A549 (cell line): ENCODE results near the gene RBMS3. TPM values are rescaled to one million over a fixed set of nuclear protein-coding genes. Genes with fewer than 3 reads are reported as not detected.

Source experiments
- ATAC-seq, 2 experiments: fragments of 200-7000 bp in 1 of 2; fragments of >200 bp in 1 of 2; cut with Nextera tagmentation in 1 of 2; cut with Tn5 transposase in 1 of 2; 3 replicates each; pipeline versions ENCODE4 v1.8.0 to v1.9.1; 2018 to 2020; ENCODE audit warnings: mild to moderate bottlenecking in 1 of 2, moderate library complexity in 1 of 2
- CTCF ChIA-PET: fragments of 300-600 bp; sonication (Branson Sonifier 250); formaldehyde crosslinking; extraction: SDS; loops from one replicate; lab custom pipeline; 2021; ENCODE audit warnings: antibody characterized with exemption, inconsistent platforms; lab: Yijun Ruan, JAX
- POLR2A ChIA-PET: fragments of 350-600 bp; formaldehyde crosslinking; extraction: SDS; loops from one replicate; lab custom pipeline; 2021; ENCODE audit warnings: antibody characterized with exemption, inconsistent platforms; lab: Yijun Ruan, JAX
- DNase-seq, 2 experiments: peaks; one replicate each; pipeline versions ENCODE4 v3.0.0 to v3.0.0-alpha.2; 2011 to 2016; ENCODE audit warnings: low read depth in 1 of 2, low spot score in 1 of 2
- FAIRE-seq: peaks from 2 replicates; lab custom pipeline; 2011; peaks lifted over from hg19 to GRCh38; lab: Jason Lieb, UNC
- H3K27ac ChIP-seq, 2 experiments: fragments of >200 bp; sonication (Bioruptor Twin); formaldehyde crosslinking; 3 replicates each; pipeline ENCODE4 v1.5.1; 2016 to 2017
- H3K4me1 ChIP-seq: fragments of >200 bp; sonication (Bioruptor Twin); formaldehyde crosslinking; 3 replicates; pipeline ENCODE4 v1.6.1; 2016
- H3K4me2 ChIP-seq: fragments of >200 bp; sonication (Bioruptor Twin); formaldehyde crosslinking; 3 replicates; pipeline ENCODE4 v1.6.1; 2016
- H3K4me3 ChIP-seq: fragments of >200 bp; sonication (Bioruptor Twin); formaldehyde crosslinking; 3 replicates; pipeline ENCODE4 v1.5.1; 2016
- H3K9me3 ChIP-seq: fragments of >200 bp; sonication (Bioruptor Twin); formaldehyde crosslinking; 3 replicates; pipeline ENCODE4 v1.6.1; 2016
- BCL3 ChIP-seq: fragments of >200 bp; sonication (Bioruptor Twin); formaldehyde crosslinking; IDR thresholded peaks from 3 replicates; pipeline ENCODE4 v1.6.1; 2016
- BHLHE40 ChIP-seq: IDR thresholded peaks from 2 replicates; pipeline ENCODE4 v1.6.1; 2012; ENCODE audit warnings: low read depth, low read length, inconsistent platforms
- CBX2 ChIP-seq: fragments of 200-600 bp; sonication (generic); IDR thresholded peaks from 2 replicates; pipeline ENCODE4 v1.6.1; 2016; ENCODE audit warnings: low read depth, mild to moderate bottlenecking, borderline replicate concordance
- CBX8 ChIP-seq: fragments of 200-600 bp; sonication (generic); IDR thresholded peaks from 2 replicates; pipeline ENCODE4 v1.6.1; 2016
- CEBPB ChIP-seq, 2 experiments: fragments of >200 bp in 1 of 2; sonication (Bioruptor Twin) in 1 of 2; formaldehyde crosslinking in 1 of 2; IDR thresholded peaks; 2 replicates each; pipeline ENCODE4 v1.6.1; 2012 to 2016
- CHD4 ChIP-seq: fragments of 200-600 bp; sonication (generic); IDR thresholded peaks from 2 replicates; pipeline ENCODE4 v1.6.1; 2016; ENCODE audit warnings: antibody characterized with exemption, mild to moderate bottlenecking, borderline replicate concordance
- E2F6 ChIP-seq: IDR thresholded peaks from 2 replicates; pipeline ENCODE4 v1.6.1; 2012; ENCODE audit warnings: low read depth, borderline replicate concordance
- EHF ChIP-seq: fragments of 250-450 bp; sonication (Bioruptor Pico); IDR thresholded peaks from 2 replicates; pipeline ENCODE4 v1.5.0; 2020; ENCODE audit warnings: mild to moderate bottlenecking
- EP300 ChIP-seq, 2 experiments: fragments of >200 bp; sonication (Bioruptor Twin); formaldehyde crosslinking; IDR thresholded peaks; 2 replicates in 1 of 2; 3 replicates in 1 of 2; pipeline ENCODE4 v1.6.1; 2016 to 2017
- ESRRA ChIP-seq: fragments of 150-350 bp; IDR thresholded peaks from 2 replicates; pipeline ENCODE4 v1.6.1; 2014; ENCODE audit warnings: mild to moderate bottlenecking, low read length, borderline replicate concordance
- HES2 ChIP-seq: fragments of >200 bp; sonication (Bioruptor Twin); formaldehyde crosslinking; IDR thresholded peaks from 2 replicates; pipeline ENCODE4 v1.6.1; 2016
- HEYL ChIP-seq: fragments of 250-450 bp; sonication (Bioruptor Pico); IDR thresholded peaks from 2 replicates; pipeline ENCODE4 v1.8.0; 2021; ENCODE audit warnings: mild to moderate bottlenecking, moderate library complexity
- HOXA7 ChIP-seq: fragments of 250-450 bp; sonication (Bioruptor Pico); IDR thresholded peaks from 2 replicates; pipeline ENCODE4 v1.5.0; 2020; ENCODE audit warnings: mild to moderate bottlenecking, moderate library complexity
- HOXB13 ChIP-seq: fragments of 250-450 bp; sonication (Bioruptor Pico); IDR thresholded peaks from 2 replicates; pipeline ENCODE4 v1.5.0; 2020; ENCODE audit warnings: low read depth, mild to moderate bottlenecking, moderate library complexity
- HOXB5 ChIP-seq: fragments of 250-450 bp; sonication (Bioruptor Pico); IDR thresholded peaks from 2 replicates; pipeline ENCODE4 v1.5.0; 2020; ENCODE audit warnings: mild to moderate bottlenecking, moderate library complexity
- KDM1A ChIP-seq: fragments of 200-600 bp; sonication (generic); IDR thresholded peaks from 2 replicates; pipeline ENCODE4 v1.6.1; 2016; ENCODE audit warnings: low read depth, mild to moderate bottlenecking
- KDM5A ChIP-seq: fragments of 200-600 bp; sonication (generic); IDR thresholded peaks from 2 replicates; pipeline ENCODE4 v1.6.1; 2016; ENCODE audit warnings: antibody characterized with exemption, mild to moderate bottlenecking
- NFE2L2 ChIP-seq: fragments of 150-350 bp; conservative IDR thresholded peaks from 2 replicates; pipeline ENCODE4 v1.6.1; 2014; ENCODE audit warnings: low read length
- NPAS2 ChIP-seq: fragments of 250-450 bp; sonication (Bioruptor Pico); IDR thresholded peaks from 2 replicates; pipeline ENCODE4 v1.8.0; 2022; ENCODE audit warnings: mild to moderate bottlenecking, moderate library complexity, borderline replicate concordance
- NR3C1 ChIP-seq: fragments of >200 bp; sonication (Bioruptor Twin); formaldehyde crosslinking; IDR thresholded peaks from 3 replicates; pipeline ENCODE4 v1.6.1; 2017
- PBX3 ChIP-seq: IDR thresholded peaks from 2 replicates; pipeline ENCODE4 v1.6.1; 2012
- POLR2A ChIP-seq: IDR thresholded peaks from 2 replicates; pipeline ENCODE4 v1.6.1; 2012; ENCODE audit warnings: mild to moderate bottlenecking, low read length
- POLR2AphosphoS2 ChIP-seq: conservative IDR thresholded peaks from 2 replicates; pipeline ENCODE4 v1.6.1; 2012; ENCODE audit warnings: low read length, improper control_type of control experiment, inconsistent platforms
- RAD21 ChIP-seq, 2 experiments: fragments of >200 bp in 1 of 2; sonication (Bioruptor Twin) in 1 of 2; formaldehyde crosslinking in 1 of 2; IDR thresholded peaks in 1 of 2; conservative IDR thresholded peaks in 1 of 2; 2 replicates in 1 of 2; 3 replicates in 1 of 2; pipeline ENCODE4 v1.6.1; 2012 to 2018; ENCODE audit warnings: inconsistent platforms in 1 of 2
- RARB ChIP-seq: fragments of 250-450 bp; sonication (Bioruptor Pico); IDR thresholded peaks from 2 replicates; pipeline ENCODE4 v1.8.0; 2021; ENCODE audit warnings: mild to moderate bottlenecking, moderate library complexity
- RFX5 ChIP-seq: fragments of 450-650 bp; IDR thresholded peaks from 2 replicates; pipeline ENCODE4 v1.7.1; 2014; ENCODE audit warnings: antibody characterized with exemption, mild to moderate bottlenecking, moderate library complexity
- RNF2 ChIP-seq: fragments of 200-600 bp; sonication (generic); IDR thresholded peaks from 2 replicates; pipeline ENCODE4 v1.6.1; 2016; ENCODE audit warnings: low read depth, mild to moderate bottlenecking, antibody characterized with exemption, moderate library complexity, borderline replicate concordance
- SMC3 ChIP-seq: fragments of >200 bp; sonication (Bioruptor Twin); formaldehyde crosslinking; IDR thresholded peaks from 3 replicates; pipeline ENCODE4 v1.6.1; 2018; ENCODE audit warnings: inconsistent platforms
- TP53 ChIP-seq: fragments of 250-450 bp; sonication (Bioruptor Pico); IDR thresholded peaks from 2 replicates; pipeline ENCODE4 v1.5.0; 2021; ENCODE audit warnings: mild to moderate bottlenecking, moderate library complexity
- USF2 ChIP-seq: fragments of 450-650 bp; IDR thresholded peaks from 2 replicates; pipeline ENCODE4 v1.6.1; 2014; ENCODE audit warnings: antibody characterized with exemption
- ZNF302 ChIP-seq: fragments of 250-450 bp; sonication (Bioruptor Pico); IDR thresholded peaks from 2 replicates; pipeline ENCODE4 v1.9.0; 2021; ENCODE audit warnings: inconsistent platforms, mild to moderate bottlenecking, moderate library complexity
- ZSCAN20 ChIP-seq: fragments of 250-450 bp; sonication (Bioruptor Pico); IDR thresholded peaks from 2 replicates; pipeline ENCODE4 v1.8.0; 2022; ENCODE audit warnings: mild to moderate bottlenecking, moderate library complexity
- WGBS: methylation state at CpG from one replicate; pipeline ENCODE4 v1.1.6; 2017; ENCODE audit errors: missing lambda C conversion rate; 5-methylcytosine and 5-hydroxymethylcytosine counted together
- polyA plus RNA-seq, 4 experiments: library from polyadenylated mRNA; depleted of rRNA in 3 of 4; stranded (reverse); fragments of >200 nt; fragmentation: RNase III in 1 of 4; extraction: RNeasy Plus Mini Kit Qiagen cat#74134 plus additional on column Dnase treatment in 1 of 4; gene quantifications; 2 replicates in 3 of 4; 3 replicates in 1 of 4; pipeline ENCODE4 v1.2.3, GENCODE V29; 2011 to 2017

RBMS3 gene
- polyA plus RNA-seq, 2 of the 4 experiments (the other 2 are of a cell fraction) = 0.92 to 4.1 TPM

GRCh38 chr3:29241855-29242254 is 39.0 kb upstream of the RBMS3 start:
- DNase-seq (no peak), FAIRE-seq (no peak), ATAC-seq (no peak)
- Histone ChIP-seq H3K4me3 (no peak overlapping the region), H3K9me3 (no peaks in the 10 kb centered on the region), H3K4me2 (no peak overlapping the region), H3K4me1 (peaks cover 4% of the 10 kb centered on the region; the same call in 1 of the 3 replicates), H3K27ac (no peak overlapping the region)
- POLR2A ChIA-PET = no interaction called here
- CTCF ChIA-PET = no interaction called here
- TF ChIP-seq SMC3 (no peak), POLR2AphosphoS2 (no peak), PBX3 (no peak)

- no peaks in the 10 kb centered on the region for H3K9me3 ChIP-seq
- H3K4me2 ChIP-seq = no peak overlapping the region
- H3K4me1 ChIP-seq = peaks cover 4% of the 10 kb centered on the region; the same call in 1 of the 3 replicates
- ChIA-PET CTCF (no interaction called here), POLR2A (no interaction called here)
- no peak for ATAC-seq
- no peak overlapping the region for H3K27ac ChIP-seq
- no peak overlapping the region for H3K4me3 ChIP-seq
- TF ChIP-seq KDM5A = no peak
- TF ChIP-seq NPAS2 (CRISPR knock-in tag) = no peak
- TF ChIP-seq CBX2 = no peak
- TF ChIP-seq SMC3 = no peak
- TF ChIP-seq HEYL (CRISPR knock-in tag) = no peak
- TF ChIP-seq RARB = no peak
- TF ChIP-seq HES2 = no peak
- no peak for TF ChIP-seq CHD4
- no peak for TF ChIP-seq RNF2
- no peak for TF ChIP-seq ZNF302
- no peak for TF ChIP-seq POLR2A
- no peak for TF ChIP-seq BHLHE40
- no peak for TF ChIP-seq HOXB13
- no peak for TF ChIP-seq HOXB5 (CRISPR knock-in tag)
- no peak for TF ChIP-seq BCL3
- no peak for TF ChIP-seq E2F6
- no peak for TF ChIP-seq RAD21 (conservative IDR thresholded peaks at IDR 0.05 in 1 of 2, IDR thresholded peaks at IDR 0.05 in 1 of 2)
- no peak for TF ChIP-seq USF2
- no peak for TF ChIP-seq CBX8
- no peak for DNase-seq
- WGBS = 68% methylated on average over 2 of the region's 2 CpGs
- no peak for FAIRE-seq
These were observed 38.6 kb upstream of the RBMS3 start for GRCh38 chr3:29242296-29242695.

GRCh38 chr3:29245441-29245840 is 35.4 kb upstream of the RBMS3 start:
- H3K9me3 ChIP-seq = no peaks in the 10 kb centered on the region
- no peaks in the 10 kb centered on the region for H3K4me1 ChIP-seq
- FAIRE-seq (no peak), DNase-seq (no peak), ATAC-seq (no peak)
- WGBS = 85% methylated on average over 2 of the region's 2 CpGs
- ChIA-PET POLR2A (no interaction called here), CTCF (interaction anchor here (0.6 kb wide), 1 partner anchor 72 kb away, joined by 3 read pairs; no protein-coding TSS in a partner anchor)
- no peak overlapping the region for H3K4me2 ChIP-seq
- H3K27ac ChIP-seq = no peak overlapping the region
- H3K4me3 ChIP-seq = no peak overlapping the region
- TF ChIP-seq ESRRA (no peak), EHF (CRISPR knock-in tag) (no peak), KDM1A (no peak), NR3C1 (no peak), HOXA7 (CRISPR knock-in tag) (no peak), POLR2AphosphoS2 (no peak), RNF2 (no peak), RFX5 (no peak), CEBPB (IDR thresholded peaks at IDR 0.05) (no peak), TP53 (no peak), CBX2 (no peak), BCL3 (no peak), HOXB13 (no peak), NFE2L2 (no peak), ZSCAN20 (no peak), EP300 (IDR thresholded peaks at IDR 0.05) (no peak), POLR2A (no peak)
